ENCODE results near the gene CATSPERD. TPM values are rescaled to one million over a fixed set of nuclear protein-coding genes. Genes with fewer than 3 reads are reported as not detected.

Gene CATSPERD
- total and polyA plus RNA-seq, 2 of the 4 experiments (the other 2 are of a cell fraction), result not detected

DNA sequence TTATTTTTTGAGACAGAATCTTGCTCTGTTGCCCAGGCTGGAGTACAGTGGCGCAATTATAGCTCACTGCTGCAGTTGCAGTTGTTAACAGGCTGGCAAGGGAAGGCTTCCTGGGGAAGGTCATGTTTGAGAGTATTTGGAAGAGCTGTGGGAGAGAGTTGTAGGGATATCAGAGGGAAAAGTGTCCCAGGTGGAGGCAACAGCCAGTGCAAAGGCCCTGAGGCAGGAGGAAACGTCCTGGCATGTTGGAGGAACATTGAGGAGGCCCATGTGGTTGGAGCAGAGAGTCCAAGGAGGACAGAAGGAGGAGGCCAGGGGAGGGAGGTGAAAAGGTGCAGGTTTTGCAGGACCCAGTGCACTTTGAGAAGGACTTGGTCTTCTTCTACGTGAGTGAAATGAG lies 72.8 kb downstream of the CATSPERD start:
- H3K14ac ChIP-seq (replicated peaks; ENCODE audit: low read depth, low read length), result no peak overlapping the region
- no peak overlapping the region for H2AK5ac ChIP-seq (ENCODE audit: low read depth, low read length)
- H3K56ac ChIP-seq (ENCODE audit: extremely low read depth, insufficient read depth, low read length), result no peak overlapping the region
- peaks cover 7% of the 10 kb centered on the region; the same call in 1 of the 2 replicates for H4K20me1 ChIP-seq (ENCODE audit: insufficient read depth, low read length)
- no peak for TF ChIP-seq NFE2L2 (IDR thresholded peaks at IDR 0.05; ENCODE audit: low read depth, low read length)
- no peak for TF ChIP-seq RCOR1 (IDR thresholded peaks at IDR 0.05; ENCODE audit: insufficient replicate concordance, low read length)
- no peak for TF ChIP-seq RAD21 (IDR thresholded peaks at IDR 0.05; ENCODE audit: low read length)
- TF ChIP-seq RFX5 (IDR thresholded peaks at IDR 0.05; ENCODE audit: low read depth, low read length), result no peak
- TF ChIP-seq BHLHE40 (IDR thresholded peaks at IDR 0.05; ENCODE audit: low read depth, low read length), result no peak
- TF ChIP-seq MXI1 (IDR thresholded peaks at IDR 0.05; ENCODE audit: borderline replicate concordance, low read depth, low read length), result no peak
- TF ChIP-seq POLR2A (IDR thresholded peaks at IDR 0.05; ENCODE audit: low read depth, low read length), result no peak
- no peak for TF ChIP-seq FOS (IDR thresholded peaks at IDR 0.05; ENCODE audit: low read depth, low read length)
- TF ChIP-seq, protein P1, sequence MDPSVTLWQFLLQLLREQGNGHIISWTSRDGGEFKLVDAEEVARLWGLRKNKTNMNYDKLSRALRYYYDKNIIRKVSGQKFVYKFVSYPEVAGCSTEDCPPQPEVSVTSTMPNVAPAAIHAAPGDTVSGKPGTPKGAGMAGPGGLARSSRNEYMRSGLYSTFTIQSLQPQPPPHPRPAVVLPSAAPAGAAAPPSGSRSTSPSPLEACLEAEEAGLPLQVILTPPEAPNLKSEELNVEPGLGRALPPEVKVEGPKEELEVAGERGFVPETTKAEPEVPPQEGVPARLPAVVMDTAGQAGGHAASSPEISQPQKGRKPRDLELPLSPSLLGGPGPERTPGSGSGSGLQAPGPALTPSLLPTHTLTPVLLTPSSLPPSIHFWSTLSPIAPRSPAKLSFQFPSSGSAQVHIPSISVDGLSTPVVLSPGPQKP (IDR thresholded peaks at IDR 0.05; ENCODE audit: borderline replicate concordance, low read depth, low read length), result no peak
- TF ChIP-seq, protein P2, sequence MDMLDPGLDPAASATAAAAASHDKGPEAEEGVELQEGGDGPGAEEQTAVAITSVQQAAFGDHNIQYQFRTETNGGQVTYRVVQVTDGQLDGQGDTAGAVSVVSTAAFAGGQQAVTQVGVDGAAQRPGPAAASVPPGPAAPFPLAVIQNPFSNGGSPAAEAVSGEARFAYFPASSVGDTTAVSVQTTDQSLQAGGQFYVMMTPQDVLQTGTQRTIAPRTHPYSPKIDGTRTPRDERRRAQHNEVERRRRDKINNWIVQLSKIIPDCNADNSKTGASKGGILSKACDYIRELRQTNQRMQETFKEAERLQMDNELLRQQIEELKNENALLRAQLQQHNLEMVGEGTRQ (IDR thresholded peaks at IDR 0.05; ENCODE audit: low read depth, low read length), result no peak
- POLR2A ChIA-PET (ENCODE audit: unreplicated experiment), result no interaction called here
- 0 out of 2 replicates have a peak, but pooled peaks cover 3% of the 10 kb centered on the region for H3K9me1 ChIP-seq (ENCODE audit: insufficient read depth, low read length)
- H3K4me1 ChIP-seq (ENCODE audit: control insufficient read depth, insufficient read depth, low read length), result 0 out of 2 replicates have a peak, but pooled peaks cover 2% of the 10 kb centered on the region
- H4K8ac ChIP-seq (ENCODE audit: low read depth in 2 of 2, low read length in 2 of 2), result no peak overlapping the region
- in situ Hi-C loops (cut with MboI; ENCODE audit: low sequenced_read_pairs) (no loop called here), intact Hi-C loops (cut with micrococcal nuclease) (loop anchor here (10.0 kb wide), 1 partner anchor 662 kb away; the partner anchor contains the start of gene SLC25A23), dilution Hi-C loops (cut with HindIII; ENCODE audit: low sequenced_read_pairs, unreplicated experiment) (no loop called here)
- H3K23ac ChIP-seq (ENCODE audit: low read depth, low read length), result no peak overlapping the region
- H3K27ac ChIP-seq (ENCODE audit: insufficient read depth, low read length), result no peak overlapping the region
- no peak overlapping the region for H2AK9ac ChIP-seq (replicated peaks; ENCODE audit: low read depth, low read length, poor library complexity)
- H2BK15ac ChIP-seq (ENCODE audit: low read depth, low read length), result no peak overlapping the region
- no peaks in the 10 kb centered on the region for H3K9me3 ChIP-seq (ENCODE audit: control insufficient read depth, insufficient read depth, low read length)
- H3K36me3 ChIP-seq (ENCODE audit: control insufficient read depth, insufficient read depth, low read length), result peaks cover 12% of the 10 kb centered on the region
- no TSS peak for BruUV-seq (replicated peaks)
- peaks cover 0 to 11% of the 10 kb centered on the region in 2 experiments; a peak in 2 of 4 replicates for H3K79me1 ChIP-seq (ENCODE audit: low read depth in 1 of 2, low read length in 2 of 2)
- 100% methylated on average over 1 of the region's 3 CpGs; no CpG with 5 or more reads in 1 of the 2 experiments for WGBS, 2 experiments (ENCODE audit: extremely low coverage in 2 of 2, insufficient read length in 1 of 2)
- H2BK20ac ChIP-seq (ENCODE audit: low read depth, low read length), result no peak overlapping the region
- H3K18ac ChIP-seq (ENCODE audit: low read depth, low read length), result no peak overlapping the region
- no peak overlapping the region for H3K4me3 ChIP-seq (ENCODE audit: insufficient read depth, low read depth, low read length)
- H2BK120ac ChIP-seq (ENCODE audit: low read depth, low read length), result no peak overlapping the region
- H3K9ac ChIP-seq (ENCODE audit: low read depth, low read length), result no peak overlapping the region
- no peak overlapping the region for H2AFZ ChIP-seq (replicated peaks; ENCODE audit: low read length, poor library complexity)
- ATAC-seq (ENCODE audit: low read depth) (no peak), DNase-seq (no peak)
- H3K27me3 ChIP-seq (ENCODE audit: control insufficient read depth, insufficient read depth, low read length), result peaks cover 3% of the 10 kb centered on the region; the same call in 1 of the 2 replicates
- CTCF ChIA-PET, result no interaction called here
- no peak overlapping the region for H4K5ac ChIP-seq (ENCODE audit: low read depth, low read length)
- H2BK5ac ChIP-seq (ENCODE audit: low read depth, low read length, poor library complexity, severe bottlenecking), result no peak overlapping the region
- no peak overlapping the region for H4K91ac ChIP-seq (ENCODE audit: insufficient read depth, low read depth, low read length)
- no peak overlapping the region for H3K4ac ChIP-seq (ENCODE audit: low read depth, low read length)
- no peak overlapping the region for H3K4me2 ChIP-seq (ENCODE audit: low read depth, low read length)
